ENCODE measurements around the gene TMEM126A. TPM values are rescaled to one million over a fixed set of nuclear protein-coding genes. Genes with fewer than 3 reads are reported as not detected.

Gene TMEM126A
- polyA plus RNA-seq, 1 donor from 2014 or later, result 115 TPM

GRCh38 chr11:85705800-85706199, 58.0 kb downstream of the TMEM126A start:
- Histone ChIP-seq H3K27me3 (ENCODE audit: insufficient read depth, low read depth, low read length) (no peaks in the 10 kb centered on the region), H4K20me1 (ENCODE audit: insufficient read depth) (no peaks in the 10 kb centered on the region), H3K36me3 (ENCODE audit: insufficient read depth, low read length) (no peaks in the 10 kb centered on the region), H3K79me2 (replicated peaks; ENCODE audit: insufficient read depth, low read length) (no peaks in the 10 kb centered on the region), H3K9ac (ENCODE audit: low read length) (no peak overlapping the region), H3K27ac (ENCODE audit: low read length) (no peak overlapping the region), H3K9me2 (ENCODE audit: insufficient read depth, low read length) (no peaks in the 10 kb centered on the region), H3K4me3 (ENCODE audit: low read length) (no peak overlapping the region), H3K4me2 (ENCODE audit: low read length) (no peak overlapping the region), H2AFZ (ENCODE audit: low read depth, low read length) (no peak overlapping the region), H3F3A (ENCODE audit: insufficient read depth, low read length, poor library complexity, severe bottlenecking) (no peaks in the 10 kb centered on the region), H3K9me3 (ENCODE audit: low read length) (no peaks in the 10 kb centered on the region)
- TF ChIP-seq EP300 (conservative IDR thresholded peaks at IDR 0.05; ENCODE audit: poor library complexity, severe bottlenecking) (no peak), TAF1 (IDR thresholded peaks at IDR 0.05; ENCODE audit: low read depth) (no peak), SMC3 (conservative IDR thresholded peaks at IDR 0.05; ENCODE audit: poor library complexity) (no peak), POLR2AphosphoS5 (IDR thresholded peaks at IDR 0.05) (no peak), CTCF (IDR thresholded peaks at IDR 0.05; ENCODE audit: poor library complexity, severe bottlenecking) (no peak), EZH2 (IDR thresholded peaks at IDR 0.05; ENCODE audit: borderline replicate concordance, insufficient read depth, low read length, poor library complexity, severe bottlenecking) (no peak), REST (IDR thresholded peaks at IDR 0.05; ENCODE audit: borderline replicate concordance) (no peak), MXI1 (conservative IDR thresholded peaks at IDR 0.05; ENCODE audit: poor library complexity, severe bottlenecking) (no peak)

Other genes with a start within 250 kb of the TMEM126A start
- 177 and 179 TPM in 2 replicates for gene DLG2, start 20.6 kb upstream of the TMEM126A start, polyA plus RNA-seq
- 97.0 and 111 TPM in 2 replicates for gene TMEM126B, start 19.4 kb upstream of the TMEM126A start, polyA plus RNA-seq
- 237 and 264 TPM in 2 replicates for gene CREBZF, start 17.2 kb downstream of the TMEM126A start, polyA plus RNA-seq
- gene CCDC89, start 38.2 kb downstream of the TMEM126A start, polyA plus RNA-seq, result not detected in 2 replicates
- 2.3 and 4.5 TPM in 2 replicates for gene SYTL2, start 163.2 kb downstream of the TMEM126A start, polyA plus RNA-seq
- not detected in 2 replicates for gene CCDC83, start 207.4 kb downstream of the TMEM126A start, polyA plus RNA-seq

Measured in neural cell (in vitro differentiated cells).